K562 (cell line): ENCODE data around the gene PLCB4. TPM values are rescaled to one million over a fixed set of nuclear protein-coding genes. Genes with fewer than 3 reads are reported as not detected.

Source experiments
- ATAC-seq: fragments of 200-7000 bp; cut with Tn5 transposase; 3 replicates; pipeline ENCODE4 v1.9.1; 2020; ENCODE audit warnings: moderate library complexity
- BruUV-seq: library from RNA; stranded (reverse); fragments of 400-500 nt; replicated peaks from 2 replicates; lab custom pipeline; 2021; lab: Mats Ljungman, UMichigan
- CTCF ChIA-PET: fragments of 300-600 bp; formaldehyde crosslinking; extraction: SDS; loops from one replicate; lab custom pipeline; 2021; ENCODE audit warnings: low intra/inter-chr PET ratio; lab: Yijun Ruan, JAX
- POLR2A ChIA-PET: fragments of 300-600, 350-650 bp; sonication (Branson Sonifier 250); formaldehyde crosslinking; extraction: SDS; loops from one replicate; lab custom pipeline; 2021; ENCODE audit warnings: antibody characterized with exemption, inconsistent platforms; lab: Yijun Ruan, JAX
- DNase-seq, 4 experiments: peaks; one replicate each; pipeline versions ENCODE4 v3.0.0 to v3.0.0-alpha.2; 2011 to 2018; ENCODE audit warnings: low spot score in 3 of 4, mixed read lengths in 3 of 4; ENCODE audit errors: extremely low read depth in 1 of 4
- FAIRE-seq: peaks from 2 replicates; lab custom pipeline; 2011; peaks lifted over from hg19 to GRCh38; lab: Jason Lieb, UNC
- H2AFZ ChIP-seq: 2 replicates; pipeline ENCODE4 v1.6.0; 2011; ENCODE audit warnings: low read depth, low read length, control low read depth, inconsistent platforms
- H3K27ac ChIP-seq: fragments of 200-600 bp; 3 replicates; pipeline ENCODE4 v1.8.0; 2011; ENCODE audit warnings: low read depth, mild to moderate bottlenecking, control low read depth, inconsistent platforms, low read length, moderate library complexity, mixed read lengths; ENCODE audit errors: extremely low read depth
- H3K27me3 ChIP-seq, 2 experiments: fragments of 300-600 bp in 1 of 2; 2 replicates in 1 of 2; 3 replicates in 1 of 2; pipeline versions ENCODE4 v1.6.0 to v1.8.0; 2011; ENCODE audit warnings: inconsistent platforms in 2 of 2, low read length in 2 of 2, mild to moderate bottlenecking in 1 of 2, mixed read lengths in 1 of 2, moderate library complexity in 1 of 2; ENCODE audit not compliant: control insufficient read depth in 2 of 2, insufficient read depth in 2 of 2
- H3K36me3 ChIP-seq: fragments of 300-600 bp; 3 replicates; pipeline ENCODE4 v1.8.0; 2011; ENCODE audit warnings: mild to moderate bottlenecking, low read length, inconsistent platforms; ENCODE audit not compliant: control insufficient read depth, insufficient read depth
- H3K4me1 ChIP-seq, 2 experiments: fragments of 200-600 bp in 1 of 2; replicated peaks in 1 of 2; 2 replicates in 1 of 2; 3 replicates in 1 of 2; pipeline versions ENCODE4 v1.5.1 to v1.8.0; 2011; ENCODE audit warnings: inconsistent platforms in 2 of 2, low read length in 2 of 2, mild to moderate bottlenecking in 1 of 2, mixed read lengths in 1 of 2, moderate library complexity in 1 of 2; ENCODE audit not compliant: control insufficient read depth in 2 of 2, insufficient read depth in 2 of 2
- H3K4me2 ChIP-seq: 2 replicates; pipeline ENCODE4 v1.6.1; 2011; ENCODE audit warnings: low read length, control low read depth, inconsistent platforms, mixed read lengths; ENCODE audit not compliant: insufficient read depth
- H3K4me3 ChIP-seq: fragments of 200-600 bp; sonication (generic), shearing (Covaris generic); 2 replicates; pipeline ENCODE4 v1.5.1; 2016; ENCODE audit warnings: control low read depth, inconsistent platforms
- H3K79me2 ChIP-seq: fragments of 200-600 bp; 3 replicates; pipeline ENCODE4 v1.8.0; 2011; ENCODE audit warnings: low read length, inconsistent platforms; ENCODE audit not compliant: control insufficient read depth, insufficient read depth
- H3K9ac ChIP-seq, 2 experiments: 2 replicates each; pipeline versions ENCODE4 v1.6.0 to v1.6.1; 2011; ENCODE audit warnings: low read depth in 2 of 2, low read length in 2 of 2, control low read depth in 1 of 2, inconsistent platforms in 1 of 2, mild to moderate bottlenecking in 1 of 2, mixed read lengths in 1 of 2; ENCODE audit not compliant: insufficient read depth in 1 of 2
- H3K9me1 ChIP-seq: one replicate; pipeline ENCODE4 v1.6.0; 2011; ENCODE audit warnings: inconsistent platforms, mild to moderate bottlenecking, low read length, moderate library complexity; ENCODE audit not compliant: control insufficient read depth, insufficient read depth
- H3K9me3 ChIP-seq: replicated peaks from 2 replicates; pipeline ENCODE4 v1.5.1; 2011; ENCODE audit warnings: low read depth, low read length, inconsistent platforms; ENCODE audit not compliant: control insufficient read depth, insufficient read depth
- H4K20me1 ChIP-seq: replicated peaks from 2 replicates; pipeline ENCODE4 v1.6.1; 2011; ENCODE audit warnings: low read length, inconsistent platforms, mixed read lengths; ENCODE audit not compliant: control insufficient read depth, insufficient read depth
- NONO ChIP-seq, 2 experiments: fragments of 200-400 bp in 1 of 2; fragments of 450-650 bp in 1 of 2; formaldehyde crosslinking in 1 of 2; IDR thresholded peaks; 2 replicates each; pipeline ENCODE4 v1.6.1; 2017; ENCODE audit warnings: low read depth in 2 of 2, mild to moderate bottlenecking in 2 of 2, moderate library complexity in 2 of 2, low read length in 1 of 2
- ZBTB11 ChIP-seq, 3 experiments: fragments of 200-800 bp in 1 of 3; fragments of 250-450 bp in 1 of 3; fragments of 450-650 bp in 1 of 3; sonication (Bioruptor Pico) in 1 of 3; sonication (Bioruptor generic) in 1 of 3; formaldehyde crosslinking in 1 of 3; IDR thresholded peaks; 2 replicates each; pipeline versions ENCODE4 v1.6.1 to v1.8.0; 2016 to 2022; ENCODE audit warnings: mild to moderate bottlenecking in 2 of 3, missing genetic modification characterization in 2 of 3, missing compliant biosample characterization in 1 of 3, moderate library complexity in 1 of 3
- ZBTB7A ChIP-seq: IDR thresholded peaks from 2 replicates; pipeline ENCODE4 v1.6.1; 2011; ENCODE audit warnings: low read depth, mild to moderate bottlenecking, low read length, moderate library complexity, borderline replicate concordance; ENCODE audit not compliant: control insufficient read depth
- WGBS: fragments of 100-300 bp; shearing (Covaris generic); methylation state at CpG from one replicate; pipeline ENCODE4 v1.1.6; 2016; ENCODE audit warnings: low coverage, mixed read lengths; ENCODE audit not compliant: insufficient coverage; ENCODE audit errors: missing lambda C conversion rate; 5-methylcytosine and 5-hydroxymethylcytosine counted together
- in situ Hi-C: fragments of 300-500 bp; cut with MboI; formaldehyde crosslinking; loops from 4 replicates; pipeline ENCODE4 v1.15.0; 2018; ENCODE audit warnings: inconsistent platforms, mixed read lengths
- intact Hi-C: fragments of 100-400 bp; cut with micrococcal nuclease; formaldehyde crosslinking; loops from 2 replicates; pipeline ENCODE4 v1.14.2; 2022
- polyA plus RNA-seq, 8 experiments: library from polyadenylated mRNA; depleted of rRNA in 4 of 8; stranded (reverse) in 5 of 8; unstranded in 3 of 8; fragments of >200 nt; fragmentation: Nextera tagmentation in 2 of 8; fragmentation: Illumina TruSeq in 1 of 8; extraction: Ambion mirVana in 2 of 8; extraction: Trizol in 1 of 8; gene quantifications; 2 replicates each; pipeline versions ENCODE4 v1.2.1 to v1.2.3, GENCODE V29; 2011 to 2014; ENCODE audit warnings: inconsistent platforms in 1 of 8, missing spikeins in 1 of 8
- total RNA-seq, 7 experiments: library from RNA; depleted of rRNA in 6 of 7; stranded (reverse); fragments of >200 nt in 6 of 7; fragmentation: Illumina TruSeq in 2 of 7; extraction: Trizol in 2 of 7; gene quantifications; 2 replicates each; pipeline versions ENCODE4 v1.2.1 to v1.2.3, GENCODE V29; 2011 to 2021; ENCODE audit warnings: low replicate concordance in 1 of 7

PLCB4 gene
- total and polyA plus RNA-seq, 9 of the 15 experiments (the other 6 are each of a cell fraction or from before 2014, with no cell fraction given), result 0.20 to 2.9 (median 0.52) TPM

DNA sequence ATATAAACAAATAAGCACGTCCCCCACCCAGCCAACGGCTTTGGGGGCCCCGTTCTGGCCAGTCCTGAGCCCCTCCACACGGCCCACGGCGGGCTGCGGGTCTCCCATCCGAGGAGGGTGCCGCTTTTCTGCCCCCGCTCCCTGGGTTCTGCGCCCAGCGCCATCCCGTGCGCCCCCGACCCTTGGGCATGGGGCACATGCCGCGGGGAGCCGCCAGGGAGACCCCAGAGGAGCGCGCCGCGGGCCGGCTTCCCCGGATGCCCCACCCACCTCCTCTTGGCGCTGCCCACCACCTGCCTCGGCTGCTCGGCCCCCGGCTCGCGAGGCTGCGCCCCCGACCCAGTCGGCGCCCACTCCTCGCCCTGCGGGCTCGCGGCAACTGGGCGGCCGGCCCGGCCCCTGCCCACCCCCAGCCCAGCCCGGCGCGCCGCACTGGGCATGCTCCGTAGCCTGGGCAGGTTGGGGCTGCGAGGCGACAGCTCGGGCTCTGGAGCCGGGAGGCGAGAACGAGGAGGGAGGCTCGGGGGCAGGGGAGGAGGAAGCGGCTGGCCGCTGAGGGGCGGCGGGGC, 570 bp upstream of the PLCB4 start:
- Histone ChIP-seq H3K27ac (no peak overlapping the region), H3K9me1 (no peaks in the 10 kb centered on the region), H3K9ac (no peak overlapping the region), H3K4me2 (no peak overlapping the region), H3K79me2 (no peaks in the 10 kb centered on the region), H2AFZ (no peak overlapping the region), H3K4me3 (peak overlapping the region; percentile 46), H3K4me1 (peaks cover 0 to 12% of the 10 kb centered on the region in 2 experiments; a peak in 4 of 5 replicates), H3K36me3 (no peaks in the 10 kb centered on the region), H3K27me3 (no peaks in the 10 kb centered on the region), H3K9me3 (no peaks in the 10 kb centered on the region), H4K20me1 (no peaks in the 10 kb centered on the region)
- POLR2A ChIA-PET, result no interaction called here
- CTCF ChIA-PET, result no interaction called here
- intact Hi-C loops (no loop called here), in situ Hi-C loops (no loop called here)
- 47% methylated on average over 9 of the region's 57 CpGs for WGBS
- TF ChIP-seq ZBTB7A, result 0 out of 2 replicates have a peak, but pooled peaks have one; percentile 29
- no peak for TF ChIP-seq NONO (IDR thresholded peaks at IDR 0.05; ENCODE audit: low read depth in 2 of 2, low read length in 1 of 2)
- TF ChIP-seq ZBTB11 (CRISPR knock-in tag; IDR thresholded peaks at IDR 0.05), result 0 out of 6 replicates have a peak, but pooled peaks of 1 of the 3 experiments have one; percentile 15
- DNase-seq (peak in 2 of 4 experiments; percentile 11 to 14), FAIRE-seq (no peak), ATAC-seq (peak; percentile 66)
- BruUV-seq, result no TSS peak
